ENCODE results near the gene IZUMO1. TPM values are rescaled to one million over a fixed set of nuclear protein-coding genes. Genes with fewer than 3 reads are reported as not detected.

The IZUMO1 gene
- total and polyA plus RNA-seq, 2 of the 8 experiments (the other 6 are each of a cell fraction or from before 2014, with no cell fraction given) = 0.33 to 1.8 TPM

DNA sequence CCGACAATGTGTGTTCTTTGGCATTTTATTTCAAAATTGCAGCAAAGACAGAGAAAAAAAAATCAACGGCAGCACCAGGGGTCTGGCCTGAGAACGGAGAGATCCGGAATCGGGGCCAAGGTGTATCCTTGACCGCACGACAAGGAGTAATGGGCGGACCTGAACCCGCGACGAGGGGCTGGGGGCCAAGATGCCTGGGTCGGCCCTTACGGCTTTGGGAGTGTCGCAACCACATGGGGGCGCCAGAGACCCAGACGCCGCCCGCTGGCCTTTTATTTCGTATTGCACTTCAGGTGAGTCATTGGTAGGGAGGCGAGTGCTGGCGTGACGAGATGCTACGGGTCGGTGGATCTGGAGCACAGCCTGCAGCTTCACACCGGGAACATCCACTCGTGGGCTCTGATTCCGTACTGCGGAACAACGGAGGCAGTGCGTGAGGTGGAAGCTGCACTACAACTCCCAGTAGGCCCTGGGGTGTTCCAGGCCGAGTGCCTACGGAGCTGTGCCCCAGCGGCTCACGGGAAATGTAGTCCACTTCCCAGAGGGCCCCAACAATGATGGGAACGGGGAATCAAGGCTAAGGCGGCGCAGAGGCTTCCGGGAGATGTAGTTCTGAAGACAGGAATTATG is 48.5 kb upstream of the IZUMO1 start:
- Histone ChIP-seq H2BK20ac (ENCODE audit: low read length) (peak overlapping the region; percentile 73; the same call in 1 of the 2 replicates), H4K91ac (replicated peaks; ENCODE audit: insufficient read length, low read length) (peak overlapping the region; percentile 92), H2BK120ac (replicated peaks; ENCODE audit: low read depth, low read length) (no peak overlapping the region), H2BK5ac (ENCODE audit: low read depth, low read length) (peak overlapping the region; percentile 99), H2BK15ac (ENCODE audit: low read length) (peak overlapping the region; percentile 99; the same call in 1 of the 2 replicates), H3K56ac (replicated peaks; ENCODE audit: insufficient read length, low read depth, low read length) (peak overlapping the region; percentile 27), H3K36me3 (ENCODE audit: control insufficient read depth in 2 of 4, insufficient read depth in 4 of 4, low read length in 3 of 4) (no peaks in the 10 kb centered on the region), H4K8ac (ENCODE audit: extremely low read depth, insufficient read depth, low read length) (peak overlapping the region; percentile 94), H2AFZ (ENCODE audit: low read length) (peak overlapping the region; percentile 93; the same call in 1 of the 2 replicates), H3K9ac (replicated peaks in 1 of 4; ENCODE audit: extremely low read depth in 1 of 4, low read depth in 3 of 4, low read length in 3 of 4) (peak overlapping the region in 3 of 4 experiments; percentile 8 to 72 (median 44); a peak in 4 of 7 replicates), H4K5ac (ENCODE audit: insufficient read length, low read depth, low read length) (peak overlapping the region; percentile 53), H3K4me1 (replicated peaks in 1 of 4; ENCODE audit: control insufficient read depth in 3 of 4, insufficient read depth in 4 of 4, low read length in 3 of 4) (peaks cover 0 to 16% (median 10%) of the 10 kb centered on the region in 4 experiments; a peak in 6 of 7 replicates), H3K23ac (ENCODE audit: insufficient read length) (no peak overlapping the region), H3K18ac (ENCODE audit: extremely low read depth, low read length) (peak overlapping the region; percentile 89), H2BK12ac (ENCODE audit: low read depth, low read length) (peak overlapping the region; percentile 99), H4K20me1 (replicated peaks in 1 of 2; ENCODE audit: control insufficient read depth in 1 of 2, insufficient read depth in 2 of 2, low read length in 2 of 2) (no peaks in the 10 kb centered on the region), H3K14ac (ENCODE audit: insufficient read length) (no peak overlapping the region), H3K4me2 (ENCODE audit: insufficient read depth in 1 of 2, low read depth in 2 of 2, low read length in 2 of 2) (peak overlapping the region; percentile 25 to 71), H3K4me3 (ENCODE audit: extremely low read depth in 1 of 4, insufficient read depth in 2 of 4, low read depth in 3 of 4, low read length in 4 of 4) (peak overlapping the region; percentile 39 to 84 (median 70)), H3K27ac (ENCODE audit: low read depth, low read length) (peak overlapping the region; percentile 65; the same call in 1 of the 2 replicates), H3K23me2 (ENCODE audit: low read depth, low read length) (no peaks in the 10 kb centered on the region), H3K27me3 (replicated peaks in 1 of 4; ENCODE audit: control insufficient read depth in 3 of 4, extremely low read depth in 1 of 4, insufficient read depth in 3 of 4, low read length in 3 of 4) (no peaks in the 10 kb centered on the region), H3K9me3 (ENCODE audit: insufficient read depth in 2 of 2, low read depth in 1 of 2, low read length in 1 of 2) (no peaks in the 10 kb centered on the region), H3K79me1 (ENCODE audit: low read depth, low read length) (no peaks in the 10 kb centered on the region), H3K79me2 (ENCODE audit: control insufficient read depth in 1 of 2, insufficient read depth in 2 of 2, low read length in 2 of 2) (no peaks in the 10 kb centered on the region), H2AK5ac (ENCODE audit: low read depth, low read length) (no peak overlapping the region), H3K4ac (replicated peaks; ENCODE audit: insufficient read length, low read depth, low read length) (no peak overlapping the region)
- WGBS, 2 experiments (ENCODE audit: extremely low coverage in 1 of 2, insufficient coverage in 1 of 2, insufficient read length in 1 of 2, insufficient replicate concordance in 2 of 2, low coverage in 1 of 2, low lambda C conversion rate in 2 of 2, missing lambda C conversion rate in 1 of 2) = 7% methylated on average over 37 of the region's 38 CpGs; no CpG with 5 or more reads in 1 of the 2 experiments
- ChIA-PET CTCF (ENCODE audit: partially characterized antibody) (interaction anchor here (0.6 to 17.5 kb wide), 34 partner anchors 9 to 1469 kb away, joined by 3 to 285 read pairs (median 4); partner anchors contain the start of genes BCAT2, CA11 and HSD17B14), POLR2A (ENCODE audit: partially characterized antibody) (interaction anchor here (0.6 to 2.0 kb wide), 18 partner anchors 10 to 179 kb away, joined by 3 to 13 read pairs (median 4); partner anchors contain the start of genes BCAT2, CA11, DHDH and FTL)
- peak; percentile 82 to 92 for DNase-seq (ENCODE audit: low read depth in 1 of 2, low spot score in 2 of 2)
- FAIRE-seq = peak; percentile 91
- TF ChIP-seq CTBP2 (IDR thresholded peaks at IDR 0.05; ENCODE audit: borderline replicate concordance, insufficient read depth, insufficient read length, low read length) = peak; percentile 43
- no peak for TF ChIP-seq TCF12 (IDR thresholded peaks at IDR 0.05; ENCODE audit: low read depth, low read length)
- no peak for TF ChIP-seq CBX8 (IDR thresholded peaks at IDR 0.05; ENCODE audit: borderline replicate concordance, low read depth, low read length)
- TF ChIP-seq, protein P1, sequence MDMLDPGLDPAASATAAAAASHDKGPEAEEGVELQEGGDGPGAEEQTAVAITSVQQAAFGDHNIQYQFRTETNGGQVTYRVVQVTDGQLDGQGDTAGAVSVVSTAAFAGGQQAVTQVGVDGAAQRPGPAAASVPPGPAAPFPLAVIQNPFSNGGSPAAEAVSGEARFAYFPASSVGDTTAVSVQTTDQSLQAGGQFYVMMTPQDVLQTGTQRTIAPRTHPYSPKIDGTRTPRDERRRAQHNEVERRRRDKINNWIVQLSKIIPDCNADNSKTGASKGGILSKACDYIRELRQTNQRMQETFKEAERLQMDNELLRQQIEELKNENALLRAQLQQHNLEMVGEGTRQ (IDR thresholded peaks at IDR 0.05; ENCODE audit: low read length) = no peak
- TF ChIP-seq TAF1 (IDR thresholded peaks at IDR 0.05; ENCODE audit: low read depth, low read length) = peak; percentile 42; the same call in 1 of the 2 replicates
- peak; percentile 100 for TF ChIP-seq SIX5 (IDR thresholded peaks at IDR 0.05; ENCODE audit: low read depth, low read length)
- TF ChIP-seq, protein P2, sequence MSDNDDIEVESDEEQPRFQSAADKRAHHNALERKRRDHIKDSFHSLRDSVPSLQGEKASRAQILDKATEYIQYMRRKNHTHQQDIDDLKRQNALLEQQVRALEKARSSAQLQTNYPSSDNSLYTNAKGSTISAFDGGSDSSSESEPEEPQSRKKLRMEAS (IDR thresholded peaks at IDR 0.05) = 0 out of 2 replicates have a peak, but pooled peaks have one; percentile 10
- TF ChIP-seq BCL11A (IDR thresholded peaks at IDR 0.05; ENCODE audit: low read depth in 2 of 2, low read length in 2 of 2) = no peak
